CD4-positive, alpha-beta T cell (primary cell): ENCODE measurements around the gene RNASEH1. TPM values are rescaled to one million over a fixed set of nuclear protein-coding genes. Genes with fewer than 3 reads are reported as not detected.

ENCODE experiments used
- ATAC-seq: fragments of 200-7000 bp; cut with Tn5 transposase; one replicate; pipeline ENCODE4 v1.10.0; 2022; ENCODE audit warnings: mild to moderate bottlenecking; ENCODE audit not compliant: poor library complexity
- CTCF ChIA-PET: fragments of 350-600 bp; sonication (Branson Sonifier 250); formaldehyde crosslinking; loops from one replicate; lab custom pipeline; 2021; ENCODE audit warnings: antibody characterized with exemption, inconsistent platforms; lab: Charles Lee
- POLR2A ChIA-PET: fragments of 350-600 bp; sonication (Branson Sonifier 250); formaldehyde crosslinking; loops from one replicate; lab custom pipeline; 2021; ENCODE audit warnings: antibody characterized with exemption, inconsistent platforms; lab: Charles Lee
- DNase-seq, 14 experiments: peaks; one replicate each; pipeline ENCODE4 v3.0.0-alpha.2; 2013 to 2020; ENCODE audit warnings: mixed read lengths in 2 of 14
- H3K27ac ChIP-seq, 2 donors: one replicate each; pipeline versions ENCODE4 v1.5.1 to v1.7.0; 2013; ENCODE audit warnings: low read length in 2 of 2, low read depth in 1 of 2, mild to moderate bottlenecking in 1 of 2
- H3K27me3 ChIP-seq, 2 experiments: 1 replicate in 1 of 2; 2 replicates in 1 of 2; pipeline versions ENCODE4 v1.6.1 to v1.7.0; 2013; ENCODE audit warnings: low read length in 2 of 2, control low read depth in 1 of 2, mild to moderate bottlenecking in 1 of 2, moderate library complexity in 1 of 2; ENCODE audit not compliant: insufficient read depth in 2 of 2, control insufficient read depth in 1 of 2
- H3K36me3 ChIP-seq: one replicate; pipeline ENCODE4 v1.6.1; 2013; ENCODE audit warnings: low read length, control low read depth; ENCODE audit not compliant: insufficient read depth
- H3K4me1 ChIP-seq: one replicate; pipeline ENCODE4 v1.6.1; 2013; ENCODE audit warnings: low read length, control low read depth; ENCODE audit not compliant: insufficient read depth
- H3K4me3 ChIP-seq: one replicate; pipeline ENCODE4 v1.5.1; 2013; ENCODE audit warnings: mild to moderate bottlenecking, low read length, moderate library complexity
- H3K9me3 ChIP-seq, 2 experiments: 1 replicate in 1 of 2; 2 replicates in 1 of 2; pipeline versions ENCODE4 v1.6.1 to v1.7.0; 2013; ENCODE audit warnings: low read length in 2 of 2, mild to moderate bottlenecking in 2 of 2, control low read depth in 1 of 2, moderate library complexity in 1 of 2; ENCODE audit not compliant: control insufficient read depth in 1 of 2, insufficient read depth in 1 of 2
- H3K27ac Mint-ChIP-seq: one replicate; pipeline ENCODE4 v1.8.0; 2020; ENCODE audit warnings: mixed read lengths
- H3K27me3 Mint-ChIP-seq: one replicate; pipeline ENCODE4 v1.8.0; 2021; ENCODE audit warnings: mixed read lengths
- H3K36me3 Mint-ChIP-seq: one replicate; pipeline ENCODE4 v1.8.0; 2021; ENCODE audit warnings: low read depth, mixed read lengths
- H3K4me1 Mint-ChIP-seq: one replicate; pipeline ENCODE4 v1.8.0; 2021; ENCODE audit warnings: low read depth, mixed read lengths
- H3K4me3 Mint-ChIP-seq: one replicate; pipeline ENCODE4 v1.8.0; 2020; ENCODE audit warnings: mild to moderate bottlenecking, mixed read lengths
- H3K9me3 Mint-ChIP-seq: one replicate; pipeline ENCODE4 v1.8.0; 2020; ENCODE audit warnings: mixed read lengths
- CTCF ChIP-seq: fragments of 200-600 bp; IDR thresholded peaks from one replicate; pipeline ENCODE4 v1.8.0; 2022; ENCODE audit warnings: antibody characterized with exemption, mild to moderate bottlenecking
- intact Hi-C, 2 experiments: fragments of 100-400 bp; cut with DNase I in 1 of 2; cut with micrococcal nuclease in 1 of 2; formaldehyde crosslinking; loops; one replicate each; pipeline versions ENCODE4 v1.15.1 to v1.9.0; 2023 to 2025; cut with DNase I, micrococcal nuclease
- total RNA-seq, 174 experiments: library from RNA in 2 of 174; stranded (reverse) in 2 of 174; gene quantifications; one replicate each; pipeline ENCODE4 v1.2.3 and lab custom pipeline; 2021 to 2026

Gene RNASEH1
- total RNA-seq, 2 experiments from 2014 or later: 31.5 to 31.9 TPM

GRCh38 chr2:3596901-3597417 is 38.8 kb upstream of the RNASEH1 start:
- DNase-seq: no peak

GRCh38 chr2:3595985-3596384 is 37.9 kb upstream of the RNASEH1 start:
- DNase-seq: peak in 2 of 14 experiments; percentile 13
- POLR2A ChIA-PET: no interaction called here
- CTCF ChIA-PET: interaction anchor here (1.1 kb wide), 1 partner anchor 55 kb away, joined by 3 read pairs; no protein-coding TSS in a partner anchor
- no peak overlapping the region for H3K4me3 Mint-ChIP-seq
- Histone ChIP-seq H3K4me3 (no peak overlapping the region), H3K36me3 (no peaks in the 10 kb centered on the region), H3K27ac (no peak overlapping the region), H3K4me1 (no peaks in the 10 kb centered on the region), H3K9me3 (no peaks in the 10 kb centered on the region), H3K27me3 (no peaks in the 10 kb centered on the region)
- no peak overlapping the region for H3K27ac Mint-ChIP-seq
- peak; percentile 57 for ATAC-seq
- TF ChIP-seq CTCF: no peak
- intact Hi-C loops: no loop called here
- H3K4me1 Mint-ChIP-seq: peaks cover 8% of the 10 kb centered on the region
- H3K9me3 Mint-ChIP-seq: no peaks in the 10 kb centered on the region
- no peaks in the 10 kb centered on the region for H3K27me3 Mint-ChIP-seq
- peaks cover 10% of the 10 kb centered on the region for H3K36me3 Mint-ChIP-seq

More at GRCh38 chr2:3596901-3597417, 38.8 kb upstream of the RNASEH1 start:
- H3K9me3 Mint-ChIP-seq: no peaks in the 10 kb centered on the region
- no peak overlapping the region for H3K4me3 Mint-ChIP-seq
- peaks cover 8% of the 10 kb centered on the region for H3K4me1 Mint-ChIP-seq
- ATAC-seq: no peak
- POLR2A ChIA-PET: no interaction called here
- Histone ChIP-seq H3K36me3 (no peaks in the 10 kb centered on the region), H3K27me3 (no peaks in the 10 kb centered on the region), H3K4me3 (no peak overlapping the region), H3K27ac (no peak overlapping the region), H3K9me3 (no peaks in the 10 kb centered on the region), H3K4me1 (no peaks in the 10 kb centered on the region)
- no peak for TF ChIP-seq CTCF
- no peak overlapping the region for H3K27ac Mint-ChIP-seq
- peaks cover 10% of the 10 kb centered on the region for H3K36me3 Mint-ChIP-seq
- CTCF ChIA-PET: no interaction called here
- H3K27me3 Mint-ChIP-seq: no peaks in the 10 kb centered on the region
- intact Hi-C loops: no loop called here

- no peak for TF ChIP-seq CTCF
- DNase-seq (no peak), ATAC-seq (no peak)
- intact Hi-C loops: no loop called here
- Histone ChIP-seq H3K27ac (no peak overlapping the region), H3K36me3 (no peaks in the 10 kb centered on the region), H3K9me3 (no peaks in the 10 kb centered on the region), H3K4me3 (no peak overlapping the region), H3K4me1 (no peaks in the 10 kb centered on the region), H3K27me3 (no peaks in the 10 kb centered on the region)
- Mint-ChIP-seq H3K27me3 (no peaks in the 10 kb centered on the region), H3K9me3 (no peaks in the 10 kb centered on the region), H3K4me3 (no peak overlapping the region), H3K4me1 (peaks cover 8% of the 10 kb centered on the region), H3K27ac (no peak overlapping the region), H3K36me3 (peaks cover 10% of the 10 kb centered on the region)
- ChIA-PET POLR2A (no interaction called here), CTCF (interaction anchor here (1.1 kb wide), 1 partner anchor 55 kb away, joined by 3 read pairs; no protein-coding TSS in a partner anchor)
These were observed 37.3 kb upstream of the RNASEH1 start for GRCh38 chr2:3595404-3595803.
